HepG2 (cell line): ENCODE data around the gene TSEN34. TPM values are rescaled to one million over a fixed set of nuclear protein-coding genes. Genes with fewer than 3 reads are reported as not detected.
A peak's percentile ranks its signal among the peaks of the same experiment; 100 is the strongest.

Source experiments
- ATAC-seq: fragments of 200-7000 bp; cut with Tn5 transposase; 3 replicates; pipeline ENCODE4 v1.9.1; 2020; ENCODE audit warnings: mild to moderate bottlenecking, moderate library complexity
- BruUV-seq: library from RNA; stranded (reverse); fragments of 400-500 nt; replicated peaks from 2 replicates; lab custom pipeline; 2021; lab: Mats Ljungman, UMichigan
- CTCF ChIA-PET: fragments of 300-600 bp; formaldehyde crosslinking; extraction: SDS; loops from one replicate; lab custom pipeline; 2021; ENCODE audit warnings: low total read pairs, inconsistent platforms, low intra/inter-chr PET ratio; lab: Yijun Ruan, JAX
- POLR2A ChIA-PET: fragments of 350-600 bp; sonication (Branson Sonifier 250); formaldehyde crosslinking; loops from one replicate; lab custom pipeline; 2020; ENCODE audit warnings: antibody characterized with exemption, inconsistent platforms; lab: Yijun Ruan, JAX
- DNase-seq: peaks from one replicate; pipeline ENCODE4 v3.0.0-alpha.2; 2015; ENCODE audit warnings: low spot score
- FAIRE-seq: peaks from 3 replicates; lab custom pipeline; 2011; peaks lifted over from hg19 to GRCh38; lab: Jason Lieb, UNC
- H2AFZ ChIP-seq: one replicate; pipeline ENCODE4 v1.6.1; 2011; ENCODE audit warnings: low read length, inconsistent platforms
- H3K27ac ChIP-seq: fragments of 300-600 bp; 3 replicates; pipeline ENCODE4 v1.8.0; 2011; ENCODE audit warnings: mixed run types, mild to moderate bottlenecking, mixed read lengths, low read length, inconsistent platforms; ENCODE audit not compliant: insufficient read depth; ENCODE audit errors: extremely low read length
- H3K27me3 ChIP-seq, 2 experiments: fragments of 200-600 bp in 1 of 2; 2 replicates in 1 of 2; 3 replicates in 1 of 2; pipeline versions ENCODE4 v1.6.0 to v1.8.0; 2011; ENCODE audit warnings: low read length in 2 of 2, mild to moderate bottlenecking in 2 of 2, moderate library complexity in 2 of 2, inconsistent platforms in 1 of 2; ENCODE audit not compliant: insufficient read depth in 2 of 2, control insufficient read depth in 1 of 2
- H3K36me3 ChIP-seq, 2 experiments: fragments of 200-600 bp in 1 of 2; replicated peaks in 1 of 2; 2 replicates in 1 of 2; 3 replicates in 1 of 2; pipeline versions ENCODE4 v1.5.1 to v1.8.0; 2011; ENCODE audit warnings: low read length in 2 of 2, inconsistent platforms in 1 of 2; ENCODE audit not compliant: insufficient read depth in 2 of 2, control insufficient read depth in 1 of 2
- H3K4me1 ChIP-seq: 2 replicates; pipeline ENCODE4 v1.5.1; 2012; ENCODE audit warnings: low read length, inconsistent platforms; ENCODE audit not compliant: insufficient read depth
- H3K4me2 ChIP-seq: 2 replicates; pipeline ENCODE4 v1.6.0; 2011; ENCODE audit warnings: low read depth, low read length, inconsistent platforms
- H3K4me3 ChIP-seq, 3 experiments: fragments of 200-600 bp in 1 of 3; sonication (generic), shearing (Covaris generic) in 1 of 3; replicated peaks in 1 of 3; 2 replicates each; pipeline ENCODE4 v1.5.1; 2011 to 2016; ENCODE audit warnings: low read length in 3 of 3, inconsistent platforms in 2 of 3, low read depth in 2 of 3, mild to moderate bottlenecking in 2 of 3, control low read depth in 1 of 3, mixed read lengths in 1 of 3; ENCODE audit not compliant: insufficient read depth in 1 of 3
- H3K79me2 ChIP-seq: one replicate; pipeline ENCODE4 v1.6.1; 2011; ENCODE audit warnings: low read length, inconsistent platforms; ENCODE audit not compliant: insufficient read depth
- H3K9ac ChIP-seq: 2 replicates; pipeline ENCODE4 v1.6.0; 2011; ENCODE audit warnings: mild to moderate bottlenecking, low read depth, low read length, inconsistent platforms; ENCODE audit not compliant: insufficient read depth
- H3K9me3 ChIP-seq: 2 replicates; pipeline ENCODE4 v1.5.1; 2012; ENCODE audit warnings: mild to moderate bottlenecking, low read length
- H4K20me1 ChIP-seq: 2 replicates; pipeline ENCODE4 v1.6.0; 2011; ENCODE audit warnings: inconsistent platforms, mild to moderate bottlenecking, low read length, moderate library complexity; ENCODE audit not compliant: insufficient read depth
- AGO2 ChIP-seq: fragments of 200-400 bp; formaldehyde crosslinking; optimal IDR thresholded peaks from 2 replicates; pipeline ENCODE3; 2017; ENCODE audit warnings: mild to moderate bottlenecking, low read depth, low read length, moderate library complexity
- CBX1 ChIP-seq: IDR thresholded peaks from one replicate; pipeline ENCODE4 v1.6.1; 2016; ENCODE audit warnings: antibody characterized with exemption, low read depth
- CENPT ChIP-seq: sonication (generic); formaldehyde crosslinking; IDR thresholded peaks from 2 replicates; pipeline ENCODE4 v1.8.0; 2022; ENCODE audit warnings: low read depth, mild to moderate bottlenecking, moderate library complexity, missing genetic modification reagents
- RBFOX2 ChIP-seq: fragments of 200-400 bp; formaldehyde crosslinking; IDR thresholded peaks from 2 replicates; pipeline ENCODE4 v1.6.1; 2017; ENCODE audit warnings: low read depth, mild to moderate bottlenecking, low read length
- ZBTB21 ChIP-seq: sonication (generic); formaldehyde crosslinking; IDR thresholded peaks from 2 replicates; pipeline ENCODE4 v1.4.0; 2020; ENCODE audit warnings: missing genetic modification reagents
- ZBTB38 ChIP-seq: sonication (generic); formaldehyde crosslinking; IDR thresholded peaks from 2 replicates; pipeline ENCODE4 v1.5.1; 2020; ENCODE audit warnings: mild to moderate bottlenecking, missing genetic modification reagents
- ZNF20 ChIP-seq: sonication (generic); formaldehyde crosslinking; IDR thresholded peaks from 2 replicates; pipeline ENCODE4 v1.4.0; 2020; ENCODE audit warnings: mild to moderate bottlenecking, moderate library complexity, missing genetic modification reagents
- ZNF780A ChIP-seq: sonication (generic); formaldehyde crosslinking; IDR thresholded peaks from 2 replicates; pipeline ENCODE4 v1.8.0; 2022; ENCODE audit warnings: mild to moderate bottlenecking, missing genetic modification reagents, moderate library complexity
- WGBS: methylation state at CpG from one replicate; pipeline ENCODE4 v1.1.6; 2017; ENCODE audit warnings: low lambda C conversion rate; 5-methylcytosine and 5-hydroxymethylcytosine counted together
- in situ Hi-C: cut with HindIII; loops from 2 replicates; pipeline ENCODE4 v1.10.0; 2017; ENCODE audit warnings: low pct_unique_long_range_greater_than_20kb; ENCODE audit not compliant: extremely low pct_ligation_motif_present
- intact Hi-C: fragments of 100-400 bp; cut with micrococcal nuclease; formaldehyde crosslinking; loops from one replicate; pipeline ENCODE4 v1.10.0; 2022; ENCODE audit not compliant: unreplicated experiment
- polyA plus RNA-seq, 8 experiments: library from polyadenylated mRNA; depleted of rRNA in 3 of 8; stranded (reverse) in 7 of 8; unstranded in 1 of 8; fragments of >200 nt; fragmentation: Illumina TruSeq in 4 of 8; extraction: Trizol in 4 of 8; gene quantifications; 2 replicates each; pipeline versions ENCODE4 v1.2.1 to v1.2.3, GENCODE V29; 2011 to 2016; ENCODE audit warnings: low read depth in 4 of 8, missing spikeins in 1 of 8, mixed read lengths in 1 of 8; ENCODE audit not compliant: insufficient read depth in 1 of 8
- total RNA-seq, 5 experiments: library from RNA; depleted of rRNA; stranded (reverse); fragments of >200 nt; fragmentation: Illumina TruSeq; extraction: Trizol; gene quantifications; 2 replicates each; pipeline ENCODE4 v1.2.3, GENCODE V29; 2016; ENCODE audit warnings: low read depth in 1 of 5
- TF ChIP-seq, protein P1 (sequence below): sonication (generic); formaldehyde crosslinking; IDR thresholded peaks from 2 replicates; pipeline ENCODE4 v1.4.0; 2020; ENCODE audit warnings: mild to moderate bottlenecking, missing genetic modification reagents

The TSEN34 gene
- total and polyA plus RNA-seq, 2 of the 13 experiments (the other 11 are each of a cell fraction or from before 2014, with no cell fraction given) = 55.1 to 65.4 TPM

DNA sequence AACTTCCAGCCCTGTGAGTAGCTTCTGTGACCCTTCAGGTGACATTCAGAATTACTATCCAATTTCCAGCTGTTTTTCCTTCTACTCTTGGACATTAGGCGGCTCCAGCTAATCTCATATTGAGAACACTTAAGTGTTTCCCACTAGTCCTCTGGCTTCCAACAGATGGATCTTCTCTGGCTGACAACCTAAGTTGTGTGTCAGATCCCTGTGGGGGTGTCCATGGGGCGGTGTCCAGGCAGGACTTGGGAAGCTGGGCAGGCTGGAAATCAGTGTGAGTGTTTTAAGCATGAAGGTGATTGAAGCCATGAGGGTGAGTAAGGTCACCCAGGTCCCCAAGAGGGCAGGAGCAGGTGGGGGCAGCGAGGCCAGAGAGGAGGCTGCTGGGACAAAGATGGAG lies 43.4 kb upstream of the TSEN34 start:
- CTCF ChIA-PET = no interaction called here
- Histone ChIP-seq H3K4me2 (no peak overlapping the region), H3K9ac (no peak overlapping the region), H3K4me1 (no peaks in the 10 kb centered on the region), H3K27me3 (no peaks in the 10 kb centered on the region), H4K20me1 (peaks cover 6% of the 10 kb centered on the region; the same call in 1 of the 2 replicates), H3K27ac (no peak overlapping the region), H3K79me2 (no peaks in the 10 kb centered on the region), H3K36me3 (peaks cover 67 to 96% of the 10 kb centered on the region in 2 experiments), H3K4me3 (no peak overlapping the region), H2AFZ (no peak overlapping the region), H3K9me3 (no peaks in the 10 kb centered on the region)
- no peak for DNase-seq
- in situ Hi-C loops = no loop called here
- intact Hi-C loops = no loop called here
- BruUV-seq = no TSS peak
- ATAC-seq = no peak
- TF ChIP-seq CBX1 = no peak
- peak; percentile 14 for TF ChIP-seq AGO2
- POLR2A ChIA-PET = interaction anchor here (1.4 kb wide), 1 partner anchor 11 kb away, joined by 4 read pairs; the partner anchor contains the start of gene CNOT3
- FAIRE-seq = no peak
- 79% methylated on average over 3 of the region's 3 CpGs for WGBS

DNA sequence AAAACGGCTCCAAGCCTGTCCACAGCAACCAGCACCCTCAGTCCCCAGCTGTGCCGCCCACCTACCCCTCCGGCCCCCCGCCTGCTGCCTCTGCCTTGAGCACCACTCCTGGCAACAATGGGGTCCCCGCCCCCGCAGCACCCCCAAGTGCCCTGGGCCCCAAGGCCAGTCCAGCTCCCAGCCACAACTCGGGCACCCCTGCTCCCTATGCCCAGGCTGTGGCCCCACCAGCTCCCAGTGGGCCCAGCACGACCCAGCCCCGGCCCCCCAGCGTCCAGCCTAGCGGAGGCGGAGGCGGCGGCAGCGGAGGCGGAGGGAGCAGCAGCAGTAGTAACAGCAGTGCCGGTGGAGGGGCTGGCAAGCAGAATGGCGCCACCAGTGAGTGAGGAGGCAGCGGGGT lies 43.0 kb upstream of the TSEN34 start:
- CTCF ChIA-PET = no interaction called here
- TF ChIP-seq, protein P1, sequence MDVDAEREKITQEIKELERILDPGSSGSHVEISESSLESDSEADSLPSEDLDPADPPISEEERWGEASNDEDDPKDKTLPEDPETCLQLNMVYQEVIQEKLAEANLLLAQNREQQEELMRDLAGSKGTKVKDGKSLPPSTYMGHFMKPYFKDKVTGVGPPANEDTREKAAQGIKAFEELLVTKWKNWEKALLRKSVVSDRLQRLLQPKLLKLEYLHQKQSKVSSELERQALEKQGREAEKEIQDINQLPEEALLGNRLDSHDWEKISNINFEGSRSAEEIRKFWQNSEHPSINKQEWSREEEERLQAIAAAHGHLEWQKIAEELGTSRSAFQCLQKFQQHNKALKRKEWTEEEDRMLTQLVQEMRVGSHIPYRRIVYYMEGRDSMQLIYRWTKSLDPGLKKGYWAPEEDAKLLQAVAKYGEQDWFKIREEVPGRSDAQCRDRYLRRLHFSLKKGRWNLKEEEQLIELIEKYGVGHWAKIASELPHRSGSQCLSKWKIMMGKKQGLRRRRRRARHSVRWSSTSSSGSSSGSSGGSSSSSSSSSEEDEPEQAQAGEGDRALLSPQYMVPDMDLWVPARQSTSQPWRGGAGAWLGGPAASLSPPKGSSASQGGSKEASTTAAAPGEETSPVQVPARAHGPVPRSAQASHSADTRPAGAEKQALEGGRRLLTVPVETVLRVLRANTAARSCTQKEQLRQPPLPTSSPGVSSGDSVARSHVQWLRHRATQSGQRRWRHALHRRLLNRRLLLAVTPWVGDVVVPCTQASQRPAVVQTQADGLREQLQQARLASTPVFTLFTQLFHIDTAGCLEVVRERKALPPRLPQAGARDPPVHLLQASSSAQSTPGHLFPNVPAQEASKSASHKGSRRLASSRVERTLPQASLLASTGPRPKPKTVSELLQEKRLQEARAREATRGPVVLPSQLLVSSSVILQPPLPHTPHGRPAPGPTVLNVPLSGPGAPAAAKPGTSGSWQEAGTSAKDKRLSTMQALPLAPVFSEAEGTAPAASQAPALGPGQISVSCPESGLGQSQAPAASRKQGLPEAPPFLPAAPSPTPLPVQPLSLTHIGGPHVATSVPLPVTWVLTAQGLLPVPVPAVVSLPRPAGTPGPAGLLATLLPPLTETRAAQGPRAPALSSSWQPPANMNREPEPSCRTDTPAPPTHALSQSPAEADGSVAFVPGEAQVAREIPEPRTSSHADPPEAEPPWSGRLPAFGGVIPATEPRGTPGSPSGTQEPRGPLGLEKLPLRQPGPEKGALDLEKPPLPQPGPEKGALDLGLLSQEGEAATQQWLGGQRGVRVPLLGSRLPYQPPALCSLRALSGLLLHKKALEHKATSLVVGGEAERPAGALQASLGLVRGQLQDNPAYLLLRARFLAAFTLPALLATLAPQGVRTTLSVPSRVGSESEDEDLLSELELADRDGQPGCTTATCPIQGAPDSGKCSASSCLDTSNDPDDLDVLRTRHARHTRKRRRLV = no peak
- TF ChIP-seq CENPT (CRISPR knock-in tag) (no peak), AGO2 (peak; percentile 62), ZBTB21 (no peak), RBFOX2 (peak; percentile 71), ZNF20 (CRISPR knock-in tag) (no peak), ZBTB38 (CRISPR knock-in tag) (no peak), ZNF780A (CRISPR knock-in tag) (no peak)

More for the DNA sequence above, 43.0 kb upstream of the TSEN34 start:
- intact Hi-C loops = no loop called here
- H3K27me3 ChIP-seq = no peaks in the 10 kb centered on the region
- peaks cover 63 to 96% of the 10 kb centered on the region in 2 experiments for H3K36me3 ChIP-seq
- no peak overlapping the region for H2AFZ ChIP-seq
- no peak overlapping the region for H3K9ac ChIP-seq
- no peaks in the 10 kb centered on the region for H3K79me2 ChIP-seq
- H4K20me1 ChIP-seq = 0 out of 2 replicates have a peak, but pooled peaks cover 3% of the 10 kb centered on the region
- FAIRE-seq (no peak), ATAC-seq (no peak), DNase-seq (no peak)
- no peaks in the 10 kb centered on the region for H3K9me3 ChIP-seq
- H3K4me3 ChIP-seq = no peak overlapping the region
- POLR2A ChIA-PET = interaction anchor here (1.4 kb wide), 1 partner anchor 11 kb away, joined by 4 read pairs; the partner anchor contains the start of gene CNOT3
- no TSS peak for BruUV-seq
- no peaks in the 10 kb centered on the region for H3K4me1 ChIP-seq
- H3K4me2 ChIP-seq = no peak overlapping the region
- WGBS = 95% methylated on average over 17 of the region's 19 CpGs
- in situ Hi-C loops = no loop called here
- no peak overlapping the region for H3K27ac ChIP-seq
